Activated T-cell treated with anti-CD3 and anti-CD28 coated beads, Interleukin-2, amount 50 U/mL, for 48 hours (primary cell): ENCODE results near the gene HOXB7.

Experiments
- DNase-seq, 2 experiments: peaks; one replicate each; pipeline ENCODE4 v3.0.0-alpha.2; 2020

Gene HOXB7

DNA sequence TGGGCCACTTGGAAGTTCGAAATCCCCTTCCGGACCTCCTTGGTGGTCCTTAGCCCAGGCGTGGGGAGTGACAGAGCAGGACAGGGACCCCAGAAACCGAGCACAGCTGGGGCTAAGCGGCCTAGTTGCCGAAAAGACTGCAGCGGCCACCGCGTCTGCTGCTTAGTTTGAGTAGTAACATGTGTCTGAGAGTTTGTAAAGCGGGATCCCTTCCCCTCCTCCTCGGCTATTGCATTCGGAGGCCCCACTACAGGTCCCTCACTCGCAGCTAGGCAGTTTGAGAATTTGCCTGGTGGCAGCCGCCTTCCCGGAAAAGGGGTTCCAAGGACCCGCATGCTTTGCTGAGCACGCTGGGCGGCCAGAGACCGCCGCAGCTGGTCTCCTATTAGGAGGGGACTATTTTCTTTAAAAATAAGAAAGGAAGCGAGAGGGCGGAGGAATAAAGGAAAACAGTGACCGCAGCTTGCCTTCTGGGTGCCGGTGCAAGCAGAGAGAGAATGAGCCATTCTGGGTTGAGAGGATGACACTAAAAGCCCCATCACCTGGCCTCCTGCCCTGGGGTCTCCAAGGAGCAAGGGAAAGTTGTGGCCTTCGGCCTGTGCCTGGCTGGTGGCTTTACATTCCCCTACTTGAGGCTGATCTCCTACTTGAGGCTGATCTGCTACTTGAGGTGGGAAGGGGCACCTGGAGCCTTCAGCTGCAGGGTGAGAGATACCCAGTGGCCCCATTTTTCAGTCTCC lies 16.1 kb downstream of the HOXB7 start:
- DNase-seq = no peak

DNA sequence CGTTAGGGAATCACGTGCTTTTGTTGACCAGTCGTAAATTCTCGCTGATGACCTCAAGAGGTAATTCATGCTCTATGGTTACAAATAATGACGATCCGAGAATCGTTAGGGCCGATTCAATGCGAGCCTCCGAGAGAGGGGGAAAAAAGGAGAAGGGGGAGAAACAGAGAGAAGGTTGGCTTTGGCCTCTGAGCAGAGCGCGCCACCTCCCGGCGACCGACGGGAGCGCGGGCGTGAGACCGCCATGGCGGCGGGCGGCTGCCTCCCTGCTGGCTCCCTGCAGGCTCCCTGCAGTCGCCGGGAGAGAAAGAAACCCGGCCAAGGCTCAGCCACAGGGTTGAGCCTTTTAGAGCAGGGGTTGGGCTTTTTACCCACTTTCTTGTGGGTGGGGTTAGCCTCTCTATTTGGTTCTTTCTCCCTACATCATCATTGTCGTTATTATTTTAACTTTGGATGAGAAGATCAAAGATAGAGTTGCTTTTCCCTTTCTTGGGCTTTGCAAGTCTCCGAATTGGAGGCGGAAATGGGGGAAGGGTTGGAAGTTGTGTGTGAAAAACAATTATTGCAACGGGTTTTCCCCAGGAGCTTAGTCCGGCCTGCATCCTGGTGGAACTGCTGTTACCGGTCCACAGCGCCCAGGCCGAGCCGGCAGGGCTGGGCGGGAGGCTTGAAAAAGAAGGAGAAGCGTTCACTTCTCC lies 16.8 kb downstream of the HOXB7 start:
- DNase-seq = peak; percentile 87 to 92

DNA sequence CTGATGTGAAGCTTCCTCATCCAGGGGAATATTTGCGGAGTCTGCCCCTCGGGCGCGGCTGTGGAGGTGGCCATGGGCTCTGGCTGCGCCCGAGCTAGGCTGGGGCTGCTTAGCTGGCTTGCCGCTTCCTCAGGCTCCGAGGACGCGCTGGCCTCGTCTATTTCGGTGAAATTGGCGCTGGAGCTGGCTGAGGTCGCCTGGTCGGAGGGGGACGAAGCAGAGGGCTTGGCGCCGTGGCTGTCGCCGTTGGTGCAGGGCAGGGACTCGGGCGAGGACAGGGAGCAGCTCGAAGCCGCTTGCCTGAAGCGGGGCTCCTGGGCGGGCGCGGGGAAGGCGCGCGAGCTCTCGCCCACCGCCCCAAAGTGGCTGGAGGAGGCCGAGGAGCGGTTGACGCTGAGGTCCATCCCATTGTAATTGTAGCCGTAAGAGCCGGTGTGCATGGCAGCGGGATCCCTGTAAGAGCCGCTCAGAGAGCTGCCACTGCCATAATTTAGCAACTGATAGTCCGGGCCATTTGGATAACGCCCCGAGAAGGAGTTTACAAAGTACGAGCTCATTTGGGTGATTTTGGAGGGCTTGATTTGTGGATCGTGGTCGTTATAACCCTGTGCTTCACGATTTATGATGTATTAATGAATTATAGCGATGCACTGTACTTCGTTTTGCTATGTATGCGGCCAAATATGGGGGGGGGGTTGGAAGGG lies 17.5 kb downstream of the HOXB7 start, which contains the start of gene HOXB5:
Gene HOXB5 (minus strand): TSS at position 654 of the 704 bp plus-strand sequence. CDS start 97 bp downstream, at position 557.
- peak in 1 of 2 experiments; percentile 59 for DNase-seq

DNA sequence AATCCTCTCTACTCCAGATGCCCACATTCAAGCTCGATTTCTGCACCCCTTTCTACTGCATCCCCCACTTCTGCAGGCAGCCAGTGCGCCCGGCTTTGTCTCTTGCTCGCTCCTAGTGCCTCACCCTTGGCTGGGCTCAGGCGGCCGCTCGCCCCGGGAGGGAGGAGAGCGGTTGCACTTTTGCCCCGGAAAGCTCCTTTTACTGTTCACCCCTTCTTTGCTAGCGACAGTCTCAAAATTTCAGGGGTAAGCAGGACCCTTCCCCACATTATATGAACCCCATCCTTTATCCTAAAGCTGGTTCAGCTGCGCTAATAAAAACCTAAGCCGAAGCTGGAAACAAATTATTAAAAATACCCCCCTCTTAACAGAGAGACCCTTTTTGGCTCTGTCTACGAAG lies 18.2 kb downstream of the HOXB7 start:
- no peak for DNase-seq

DNA sequence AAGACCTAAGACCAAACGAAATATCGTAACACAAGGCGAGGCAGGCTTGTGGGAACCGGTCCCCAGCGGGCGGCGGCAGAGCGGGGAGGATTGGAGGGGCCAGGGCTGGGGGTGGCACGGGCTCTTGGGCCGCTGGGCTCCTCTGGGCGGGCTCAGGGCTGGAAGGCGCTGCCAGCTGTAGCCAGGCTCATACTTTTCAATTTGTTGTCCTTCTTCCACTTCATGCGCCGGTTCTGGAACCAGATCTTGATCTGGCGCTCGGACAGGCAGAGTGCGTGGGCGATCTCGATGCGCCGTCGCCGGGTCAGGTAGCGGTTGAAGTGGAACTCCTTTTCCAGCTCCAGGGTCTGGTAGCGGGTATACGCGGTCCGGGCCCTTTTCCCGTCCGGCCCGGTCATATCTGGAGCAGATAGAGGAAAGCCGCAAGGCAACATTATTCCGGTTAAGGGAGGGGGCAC lies 18.7 kb downstream of the HOXB7 start:
- no peak for DNase-seq

DNA sequence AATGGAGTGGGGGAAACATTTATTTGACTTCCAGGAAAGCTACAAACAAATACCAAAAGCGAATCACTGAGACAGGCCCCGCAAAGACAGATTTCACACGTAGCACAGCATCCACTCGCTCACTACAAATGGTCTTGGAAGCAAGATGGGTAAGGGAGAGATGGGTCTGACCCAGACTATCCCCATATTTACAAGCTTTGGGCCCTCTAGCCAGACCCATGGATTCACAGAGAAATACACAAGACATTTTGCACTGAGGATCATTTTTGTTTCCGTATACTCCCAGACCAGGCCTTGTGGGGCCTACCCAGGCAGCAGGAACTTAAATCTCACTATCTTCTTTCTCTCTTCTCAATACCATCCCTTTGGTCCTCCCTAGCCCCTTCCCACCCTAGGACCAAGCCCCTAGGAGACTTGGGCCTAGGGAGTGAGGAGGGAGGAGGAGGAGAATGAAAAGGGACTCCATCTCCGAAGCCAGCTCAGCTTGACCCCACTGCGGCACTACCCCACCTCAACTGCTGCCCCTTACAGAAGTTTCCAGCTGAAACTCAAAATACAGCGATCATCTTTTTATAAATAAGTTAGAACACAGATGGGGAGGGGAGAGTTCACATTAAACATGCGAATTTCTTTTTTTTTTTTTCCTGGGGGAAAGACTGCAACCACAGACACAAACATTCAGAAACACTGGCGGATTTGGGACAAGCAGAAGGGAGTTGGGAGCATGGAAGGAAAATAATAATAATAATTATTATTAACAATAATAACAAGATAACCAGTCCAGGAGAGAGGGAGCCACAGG lies 19.4 kb downstream of the HOXB7 start:
- DNase-seq = no peak

DNA sequence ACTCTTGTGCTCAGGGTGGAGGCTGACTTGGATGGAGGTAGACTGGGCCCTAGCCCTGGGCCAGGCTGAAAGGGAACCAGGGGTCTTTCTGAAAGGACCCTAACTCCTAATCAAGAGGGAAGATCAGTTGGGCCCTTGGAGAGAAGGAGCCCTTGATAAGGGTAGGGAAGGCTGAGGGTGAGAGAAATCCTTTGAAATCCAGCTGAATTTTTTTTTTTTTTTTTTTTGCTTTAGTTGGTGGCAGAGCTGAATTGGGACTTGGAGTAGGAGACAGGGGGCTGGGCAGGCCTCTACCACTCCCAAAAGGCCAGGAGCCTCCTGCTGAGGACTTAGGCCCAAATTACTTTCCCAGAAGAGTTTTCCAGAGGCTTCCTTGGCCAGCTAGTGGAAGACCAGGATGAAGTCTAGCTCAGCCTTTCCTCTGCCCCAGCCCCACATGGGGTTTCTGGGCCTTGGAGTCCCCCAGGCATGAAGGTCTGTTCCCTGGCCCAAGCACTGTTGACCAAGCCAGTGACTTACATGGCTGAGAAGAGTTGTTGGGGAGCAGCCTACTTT lies 20.1 kb downstream of the HOXB7 start:
- no peak for DNase-seq

DNA sequence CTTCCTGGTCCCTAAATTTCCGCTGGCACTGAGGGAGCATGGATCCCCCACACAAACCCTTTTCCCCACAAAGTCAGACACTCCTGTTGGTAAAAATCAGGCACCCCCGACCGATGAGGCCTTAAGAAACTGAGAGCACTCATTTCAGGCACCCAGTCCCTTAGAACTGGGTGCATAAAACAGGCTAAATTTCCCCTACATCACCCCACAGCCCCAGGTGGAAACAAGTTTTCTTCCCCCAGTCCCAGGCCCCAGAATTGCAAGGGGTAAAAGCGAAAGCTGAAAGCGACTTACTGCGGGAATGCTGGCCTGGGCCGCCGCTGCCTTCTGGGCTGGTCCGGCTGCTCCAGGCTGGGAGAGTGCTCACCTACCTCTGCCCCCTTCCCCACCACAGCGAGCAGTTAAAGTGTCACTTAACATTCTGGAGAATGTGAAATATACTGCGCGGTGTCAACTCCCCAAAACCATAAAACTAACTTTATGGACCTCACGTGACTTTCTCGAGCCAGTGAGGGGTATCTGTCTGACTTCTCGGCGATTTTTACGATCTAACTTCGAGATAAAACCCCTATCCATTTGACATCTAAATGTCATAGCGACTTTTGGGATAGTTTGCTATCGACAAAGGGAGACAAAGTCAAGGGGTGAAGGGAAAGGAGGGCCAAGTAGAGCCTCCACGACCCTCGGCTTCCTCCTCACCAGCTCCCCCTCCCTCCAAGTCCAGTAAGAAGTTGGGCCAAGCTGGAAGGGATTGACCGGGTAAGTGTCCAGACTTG lies 20.8 kb downstream of the HOXB7 start, which contains the start of gene HOXB3:
Gene HOXB3 (minus strand): TSS at position 411 of the 776 bp plus-strand sequence. CDS start 37,767 bp downstream, outside the sequence.
- DNase-seq = no peak

DNA sequence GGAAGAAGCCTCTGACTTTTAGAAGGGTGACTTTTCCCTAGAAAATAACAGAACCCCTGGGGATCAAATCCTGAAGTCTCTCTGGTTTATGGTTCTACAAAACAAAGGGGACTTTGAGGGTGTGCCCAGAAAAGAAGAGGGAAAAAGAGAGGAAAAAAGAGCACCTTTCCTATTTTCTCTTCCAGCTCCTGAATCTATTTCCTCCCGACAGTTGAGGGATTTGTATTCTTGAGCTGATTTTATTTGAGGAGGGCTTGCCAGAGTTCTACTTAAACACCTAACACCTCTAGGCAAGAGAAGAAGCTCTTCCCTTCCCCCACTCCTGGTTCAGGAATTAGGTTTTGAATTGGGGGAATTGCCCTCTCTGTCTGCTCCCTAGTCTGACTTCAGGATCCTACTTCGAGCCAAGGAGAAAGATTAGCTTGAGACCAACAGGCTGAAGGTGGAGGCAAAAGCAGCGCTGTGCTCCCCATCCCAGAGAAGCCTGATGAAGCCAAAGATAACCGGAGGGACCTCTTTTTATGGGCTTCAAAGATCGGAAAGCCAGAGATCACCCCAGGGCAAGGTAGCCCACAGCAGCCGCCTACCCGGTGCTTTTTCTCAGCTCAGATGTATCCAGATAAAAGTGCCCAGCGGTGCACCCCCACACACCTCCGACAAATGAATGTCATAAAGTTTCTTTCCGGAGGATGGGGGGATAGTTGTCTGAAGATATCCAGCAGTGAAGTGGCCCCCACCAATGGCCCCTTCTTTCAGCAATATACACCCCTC lies 21.6 kb downstream of the HOXB7 start:
- DNase-seq = no peak

DNA sequence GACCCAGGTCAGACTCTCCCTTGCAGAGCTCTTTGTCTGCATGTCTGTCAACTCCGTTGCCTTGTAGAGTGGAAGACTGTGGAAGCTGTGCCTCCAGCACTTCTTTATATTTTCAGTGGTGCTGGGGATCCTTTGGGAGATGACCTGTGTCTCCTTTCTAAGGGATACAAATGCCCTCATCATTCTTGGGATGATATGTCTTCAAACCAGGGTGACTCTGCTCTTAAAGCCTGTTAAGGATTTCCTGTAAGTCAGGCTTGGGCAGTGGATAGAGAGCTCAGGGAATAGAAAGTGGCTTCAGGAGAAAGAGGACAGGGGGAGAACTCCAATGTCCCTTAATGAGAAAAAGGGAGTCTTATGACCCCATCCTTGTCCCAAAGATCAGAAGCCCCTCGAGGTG lies 22.3 kb downstream of the HOXB7 start:
- DNase-seq = no peak

DNA sequence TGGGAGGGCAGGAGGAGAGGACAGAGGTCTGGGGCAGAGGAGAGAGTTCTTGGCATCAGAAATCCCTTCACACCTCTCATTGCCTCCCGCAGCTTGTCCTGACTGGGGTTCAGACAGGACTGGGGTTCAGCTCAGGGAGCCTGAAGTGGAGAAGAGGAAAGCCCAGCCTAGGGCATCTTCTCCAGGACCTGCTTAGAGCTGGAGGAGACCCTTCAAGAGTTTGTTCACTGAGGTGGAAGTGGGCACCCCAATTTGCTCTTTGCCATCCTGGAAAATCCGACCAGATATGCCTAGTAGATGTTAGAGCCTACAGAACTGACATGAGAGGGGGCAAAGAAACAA lies 22.8 kb downstream of the HOXB7 start:
- DNase-seq = no peak

DNA sequence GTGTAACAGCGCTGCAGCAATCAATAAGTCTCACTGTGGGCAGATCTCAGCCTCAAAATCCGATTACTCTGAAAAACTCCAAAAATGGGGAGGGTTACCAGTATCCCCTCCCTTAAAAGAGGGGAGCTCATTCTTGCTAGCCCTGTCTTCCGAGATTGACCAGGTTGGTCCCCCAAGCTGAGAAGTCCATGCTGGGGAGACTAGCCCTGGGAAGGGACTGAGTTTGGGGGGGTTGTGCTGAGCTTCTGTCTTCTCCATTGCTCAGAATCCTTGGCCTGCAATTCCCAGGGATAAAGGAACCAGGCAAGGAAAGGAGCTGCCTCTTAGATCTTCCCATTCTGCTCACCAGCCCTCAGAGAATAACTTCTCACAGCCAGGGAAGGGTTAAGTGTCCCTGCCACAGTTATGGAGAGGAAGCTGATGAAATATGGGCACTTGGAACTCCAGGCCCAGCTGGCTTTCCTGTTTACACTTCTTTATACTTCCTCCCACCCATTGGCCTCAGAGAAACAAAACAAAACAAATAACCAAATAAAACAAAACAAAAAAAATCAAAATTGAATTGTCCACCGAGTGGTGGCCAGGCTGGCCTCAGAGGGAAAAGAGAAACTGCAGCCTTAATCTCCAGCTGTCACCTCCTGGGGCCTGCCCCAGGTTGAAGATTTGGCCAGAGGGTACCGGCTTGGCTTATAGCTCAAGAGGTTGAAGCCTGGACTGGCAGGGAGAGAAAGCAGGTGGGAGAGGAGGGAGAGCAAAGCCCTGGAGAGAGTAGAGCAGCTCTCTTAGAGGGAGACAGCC lies 23.3 kb downstream of the HOXB7 start:
- DNase-seq = no peak

DNA sequence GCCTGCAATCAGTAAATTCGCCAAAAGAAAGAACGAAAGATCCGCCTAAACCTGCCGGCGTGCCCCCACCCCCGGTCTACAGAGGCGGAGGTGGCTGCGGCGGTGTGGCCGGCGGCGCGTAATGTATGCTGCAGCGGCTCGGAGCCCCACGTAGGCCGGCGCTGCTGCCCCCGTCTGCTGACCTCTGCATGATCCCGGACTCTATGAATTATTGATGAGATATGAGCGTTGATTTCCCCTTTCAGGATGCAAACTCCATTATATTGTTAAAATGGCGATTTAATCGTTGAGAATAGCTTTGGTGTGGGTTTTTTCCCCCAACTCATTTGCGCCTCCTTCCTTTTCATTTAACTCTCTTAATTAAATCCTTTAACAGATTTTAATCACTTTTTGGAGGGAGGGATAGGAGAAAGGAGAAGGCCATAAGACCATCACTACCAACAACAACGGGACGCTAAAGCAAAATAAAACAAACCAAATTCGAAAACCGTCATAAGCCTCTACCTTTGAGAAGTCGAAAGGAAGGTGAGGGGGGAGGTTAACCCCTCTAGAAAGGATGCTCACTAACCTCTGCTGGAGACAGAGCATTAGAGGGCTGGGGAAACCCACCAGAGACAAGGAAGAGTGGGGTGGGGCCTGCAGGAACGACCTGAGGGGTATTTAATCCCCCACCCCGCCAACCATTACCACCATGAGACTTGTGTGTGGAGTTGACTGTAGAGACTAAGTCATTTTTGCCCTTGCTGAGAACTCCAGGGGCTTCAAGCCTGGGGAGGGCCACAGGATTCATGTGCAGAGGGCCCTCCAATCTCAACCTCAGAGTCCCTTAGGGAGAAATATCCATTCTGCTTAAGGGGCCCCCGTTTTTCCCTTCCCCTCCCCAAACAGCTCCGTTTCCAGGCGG lies 24.2 kb downstream of the HOXB7 start:
- DNase-seq = peak in 1 of 2 experiments; percentile 58

DNA sequence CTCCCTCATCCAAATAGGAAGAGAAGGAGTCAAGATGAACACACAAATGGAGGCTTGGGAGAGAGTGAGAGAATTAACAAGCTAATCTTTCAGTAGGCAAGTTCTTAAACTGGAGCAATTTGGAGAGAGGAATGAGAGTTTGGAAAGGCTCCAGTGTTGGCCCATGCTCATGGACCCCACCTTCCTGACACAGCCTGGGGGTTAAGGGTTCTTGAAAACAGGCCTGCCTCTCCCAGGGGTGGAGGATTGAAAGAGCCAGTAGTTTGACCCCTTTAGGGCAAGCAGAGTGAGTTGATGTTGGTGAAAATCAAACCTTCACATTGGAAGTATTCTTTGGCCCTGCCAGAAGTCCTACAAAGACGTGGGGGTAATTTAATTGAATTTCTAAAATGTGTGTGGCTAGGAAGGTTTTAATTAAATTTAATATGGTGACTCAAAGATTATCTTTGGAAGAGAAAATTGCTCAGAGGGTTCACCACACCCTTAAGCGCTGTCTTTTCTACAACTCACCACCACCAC lies 26.5 kb downstream of the HOXB7 start:
- DNase-seq = no peak

DNA sequence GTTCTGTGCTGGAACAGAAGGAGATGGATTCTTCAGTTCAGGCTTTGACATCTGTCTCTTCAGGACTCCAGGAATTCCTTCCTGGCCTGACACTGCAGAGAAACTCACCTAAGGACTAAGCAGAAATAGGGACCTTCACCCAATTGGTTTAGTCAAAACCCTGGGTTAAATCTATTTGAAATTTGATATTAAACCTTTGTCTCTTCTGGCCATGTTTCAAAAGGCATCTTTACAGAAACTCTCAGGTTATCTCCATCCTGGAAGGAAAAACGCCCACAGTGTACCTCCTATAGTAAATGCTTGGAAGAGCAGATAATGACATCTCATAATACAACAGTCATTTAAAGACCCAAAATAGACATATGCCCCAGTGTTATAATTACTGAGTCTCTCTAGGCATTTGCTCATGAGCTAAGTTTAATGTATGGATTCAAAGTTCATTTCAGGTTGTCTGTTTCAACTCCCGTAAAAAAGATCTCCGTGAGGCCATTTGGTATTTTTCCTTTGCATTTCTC lies 27.1 kb downstream of the HOXB7 start:
- no peak for DNase-seq

DNA sequence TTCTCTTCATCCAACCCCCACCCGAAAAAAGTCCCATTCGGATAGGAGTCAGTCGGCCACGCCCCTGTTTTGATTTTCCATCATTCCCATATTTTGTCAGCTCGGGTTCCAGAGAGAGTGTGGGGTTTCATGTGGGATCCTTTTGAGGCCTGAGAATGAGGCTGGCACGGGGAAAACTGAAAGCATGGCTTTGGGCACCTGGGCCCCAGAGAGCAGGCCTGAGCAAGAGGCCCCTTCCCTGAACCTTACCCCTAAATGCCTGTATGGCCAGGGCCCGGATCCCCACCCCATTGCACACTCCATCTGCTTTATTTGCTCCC lies 28.1 kb downstream of the HOXB7 start:
- DNase-seq = no peak

DNA sequence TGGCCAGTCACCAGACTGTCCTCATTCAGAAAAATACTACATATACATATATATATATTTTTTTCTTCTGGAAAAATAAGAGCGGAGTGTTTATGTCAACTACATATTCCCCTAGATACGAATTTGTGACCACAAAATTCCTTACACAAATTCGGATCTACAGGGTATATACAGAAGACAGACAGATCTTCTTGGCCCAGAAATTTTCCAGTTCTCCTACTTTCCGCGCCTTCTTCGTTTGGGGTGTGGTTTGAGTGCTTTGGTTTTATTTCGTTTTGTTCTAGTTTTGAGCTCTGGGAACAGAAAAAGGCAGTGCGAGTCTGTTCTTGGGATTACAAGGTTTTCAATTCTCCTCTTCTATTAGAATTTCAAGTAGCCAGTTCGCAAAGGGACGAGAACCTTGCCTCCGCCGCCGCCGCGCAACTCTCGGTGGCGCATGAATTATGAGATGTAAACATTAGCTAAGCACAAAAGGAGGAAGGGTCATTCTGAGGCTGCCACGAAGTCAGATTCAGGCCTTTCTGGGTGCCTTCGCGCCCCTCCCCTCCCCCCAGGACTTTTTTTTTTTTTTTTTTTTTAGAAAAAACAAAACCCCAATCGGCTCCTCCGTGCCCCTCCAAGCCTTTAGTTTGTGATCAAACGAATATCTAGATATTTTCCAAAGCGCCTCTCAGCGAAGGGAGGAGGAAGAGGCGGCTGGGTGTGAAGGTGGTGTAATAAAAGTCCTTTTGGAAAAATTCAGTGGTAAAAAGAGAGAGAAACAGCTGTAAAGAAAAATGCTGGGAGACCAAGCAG lies 30.9 kb downstream of the HOXB7 start:
- no peak for DNase-seq

DNA sequence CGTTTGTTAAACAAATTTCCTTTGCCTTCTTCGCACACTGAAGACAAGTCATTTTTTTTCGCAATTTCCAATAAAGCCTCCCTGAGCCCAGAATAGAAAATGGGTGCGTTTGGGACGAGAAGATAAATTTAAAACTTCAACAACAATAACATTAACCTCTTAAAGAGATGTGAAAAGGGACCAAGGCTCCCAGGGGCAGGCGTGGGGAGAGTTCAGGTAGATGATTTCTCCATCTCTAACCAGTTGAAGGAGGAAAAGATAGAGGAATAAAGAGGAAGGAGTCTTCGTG lies 31.4 kb downstream of the HOXB7 start:
- no peak for DNase-seq
